OCI-LY7 (cell line): Measurements from ENCODE around the gene MATR3. TPM values are rescaled to one million over a fixed set of nuclear protein-coding genes. Genes with fewer than 3 reads are reported as not detected.

Experiments used
- BruUV-seq: library from RNA; stranded (reverse); fragments of 400-500 nt; replicated peaks from 2 replicates; lab custom pipeline; 2021; lab: Mats Ljungman, UMichigan
- CTCF ChIA-PET: fragments of 300-600 bp; sonication (Branson Sonifier 250); formaldehyde crosslinking; loops from one replicate; lab custom pipeline; 2022; ENCODE audit warnings: antibody characterized with exemption; ENCODE audit not compliant: unreplicated experiment; lab: Charles Lee
- POLR2A ChIA-PET: fragments of 300-600 bp; sonication (Branson Sonifier 250); formaldehyde crosslinking; loops from one replicate; lab custom pipeline; 2022; ENCODE audit warnings: antibody characterized with exemption; lab: Charles Lee
- DNase-seq: peaks from one replicate; pipeline ENCODE4 v3.0.0-alpha.2; 2015; ENCODE audit warnings: low spot score
- H2AFZ ChIP-seq: fragments of 200-600 bp; sonication (generic), shearing (Covaris generic); 2 replicates; pipeline ENCODE4 v1.6.1; 2014; ENCODE audit warnings: mild to moderate bottlenecking, antibody characterized with exemption, low read length, moderate library complexity
- H3K27ac ChIP-seq: fragments of 200-600 bp; sonication (generic); 2 replicates; pipeline ENCODE4 v1.5.1; 2014; ENCODE audit warnings: mixed run types, low read depth, mild to moderate bottlenecking, moderate library complexity, low read length, inconsistent platforms; ENCODE audit not compliant: poor library complexity, severe bottlenecking
- H3K36me3 ChIP-seq: fragments of 200-600 bp; sonication (generic); 2 replicates; pipeline ENCODE4 v1.6.1; 2014; ENCODE audit warnings: mild to moderate bottlenecking, antibody characterized with exemption, low read length, moderate library complexity, mixed read lengths; ENCODE audit not compliant: insufficient read depth
- H3K4me1 ChIP-seq: fragments of 200-600 bp; sonication (generic); 2 replicates; pipeline ENCODE4 v1.5.1; 2014; ENCODE audit warnings: mild to moderate bottlenecking, low read length; ENCODE audit not compliant: insufficient read depth, poor library complexity, severe bottlenecking
- H3K4me2 ChIP-seq: fragments of 200-600 bp; sonication (generic); 2 replicates; pipeline ENCODE4 v1.6.1; 2014; ENCODE audit warnings: mild to moderate bottlenecking, low read length
- H3K4me3 ChIP-seq: fragments of 200-600 bp; sonication (generic); 2 replicates; pipeline ENCODE4 v1.5.1; 2014; ENCODE audit warnings: mild to moderate bottlenecking, low read depth, low read length; ENCODE audit not compliant: poor library complexity, severe bottlenecking
- H3K79me2 ChIP-seq: fragments of 200-600 bp; sonication (generic); 2 replicates; pipeline ENCODE4 v1.6.1; 2016; ENCODE audit warnings: low read depth, mild to moderate bottlenecking, low read length, moderate library complexity, mixed read lengths; ENCODE audit not compliant: insufficient read depth
- H3K9me2 ChIP-seq: fragments of 200-600 bp; sonication (generic); 2 replicates; pipeline ENCODE4 v1.6.1; 2016; ENCODE audit warnings: mild to moderate bottlenecking, low read length, mixed read lengths; ENCODE audit not compliant: insufficient read depth
- H3K9me3 ChIP-seq: fragments of 200-600 bp; sonication (generic); 2 replicates; pipeline ENCODE4 v1.6.1; 2014; ENCODE audit warnings: mild to moderate bottlenecking, mixed run types, low read length, mixed read lengths
- H4K20me1 ChIP-seq: fragments of 200-600 bp; sonication (generic); 2 replicates; pipeline ENCODE4 v1.6.1; 2014; ENCODE audit warnings: mild to moderate bottlenecking, antibody characterized with exemption, low read length, moderate library complexity, mixed read lengths; ENCODE audit not compliant: insufficient read depth
- EZH2phosphoT487 ChIP-seq: fragments of 200-600 bp; sonication (generic); IDR thresholded peaks from 2 replicates; pipeline ENCODE4 v1.6.1; 2018; ENCODE audit warnings: low read depth, borderline replicate concordance, mild to moderate bottlenecking, mixed run types, antibody characterized with exemption, low read length, moderate library complexity, mixed read lengths
- intact Hi-C: fragments of 100-400 bp; cut with micrococcal nuclease; formaldehyde crosslinking; loops from one replicate; pipeline ENCODE4 v1.10.0; 2022; ENCODE audit not compliant: unreplicated experiment
- total RNA-seq, 2 experiments: library from RNA; depleted of rRNA in 1 of 2; stranded (reverse); fragments of >200 nt in 1 of 2; shearing (Covaris generic) in 1 of 2; gene quantifications; 2 replicates each; pipeline ENCODE4 v1.2.3, GENCODE V29; 2014 to 2022
- TF ChIP-seq, protein P1 (sequence below): fragments of 200-600 bp; sonication (generic); conservative IDR thresholded peaks from 2 replicates; pipeline ENCODE4 v1.5.1; 2014; ENCODE audit warnings: mild to moderate bottlenecking, antibody characterized with exemption, low read length, moderate library complexity, mixed read lengths

MATR3 gene
- total RNA-seq, 2 experiments from 2014 or later = 205 to 270 TPM

DNA sequence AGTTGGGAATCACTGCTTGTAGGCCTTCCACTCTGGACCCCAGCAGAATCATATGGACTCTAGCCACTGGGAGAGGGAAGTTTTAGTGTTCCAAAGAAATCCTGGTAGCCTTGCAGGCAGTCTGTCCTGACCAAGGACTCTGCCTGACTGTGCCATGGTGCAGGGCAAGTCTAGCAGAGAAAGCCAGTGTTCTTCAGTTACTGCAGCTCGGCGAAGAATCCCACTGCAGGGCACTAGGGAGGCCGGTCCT lies 20.3 kb upstream of the MATR3 start:
- Histone ChIP-seq H3K4me2 (peak overlapping the region; percentile 81), H3K27ac (peak overlapping the region; percentile 9), H3K9me3 (no peaks in the 10 kb centered on the region), H3K9me2 (no peaks in the 10 kb centered on the region), H3K79me2 (peaks cover 43% of the 10 kb centered on the region), H2AFZ (peak overlapping the region; percentile 64; the same call in 1 of the 2 replicates), H3K36me3 (peaks cover 41% of the 10 kb centered on the region), H3K4me1 (peaks cover 48% of the 10 kb centered on the region), H4K20me1 (peaks cover 15% of the 10 kb centered on the region; the same call in 1 of the 2 replicates), H3K4me3 (peak overlapping the region; percentile 91)
- POLR2A ChIA-PET = interaction anchor here (0.8 to 1.7 kb wide), 3 partner anchors 11 to 31 kb away, joined by 3 to 4 read pairs (median 4); no protein-coding TSS in a partner anchor
- CTCF ChIA-PET = no interaction called here
- TF ChIP-seq, protein P1, sequence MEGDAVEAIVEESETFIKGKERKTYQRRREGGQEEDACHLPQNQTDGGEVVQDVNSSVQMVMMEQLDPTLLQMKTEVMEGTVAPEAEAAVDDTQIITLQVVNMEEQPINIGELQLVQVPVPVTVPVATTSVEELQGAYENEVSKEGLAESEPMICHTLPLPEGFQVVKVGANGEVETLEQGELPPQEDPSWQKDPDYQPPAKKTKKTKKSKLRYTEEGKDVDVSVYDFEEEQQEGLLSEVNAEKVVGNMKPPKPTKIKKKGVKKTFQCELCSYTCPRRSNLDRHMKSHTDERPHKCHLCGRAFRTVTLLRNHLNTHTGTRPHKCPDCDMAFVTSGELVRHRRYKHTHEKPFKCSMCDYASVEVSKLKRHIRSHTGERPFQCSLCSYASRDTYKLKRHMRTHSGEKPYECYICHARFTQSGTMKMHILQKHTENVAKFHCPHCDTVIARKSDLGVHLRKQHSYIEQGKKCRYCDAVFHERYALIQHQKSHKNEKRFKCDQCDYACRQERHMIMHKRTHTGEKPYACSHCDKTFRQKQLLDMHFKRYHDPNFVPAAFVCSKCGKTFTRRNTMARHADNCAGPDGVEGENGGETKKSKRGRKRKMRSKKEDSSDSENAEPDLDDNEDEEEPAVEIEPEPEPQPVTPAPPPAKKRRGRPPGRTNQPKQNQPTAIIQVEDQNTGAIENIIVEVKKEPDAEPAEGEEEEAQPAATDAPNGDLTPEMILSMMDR = no peak
- no peak for TF ChIP-seq EZH2phosphoT487
- DNase-seq = no peak
- intact Hi-C loops = loop anchor here (5.0 kb wide), 1 partner anchor 69 kb away; the partner anchor contains the start of gene PAIP2
- no TSS peak for BruUV-seq

DNA sequence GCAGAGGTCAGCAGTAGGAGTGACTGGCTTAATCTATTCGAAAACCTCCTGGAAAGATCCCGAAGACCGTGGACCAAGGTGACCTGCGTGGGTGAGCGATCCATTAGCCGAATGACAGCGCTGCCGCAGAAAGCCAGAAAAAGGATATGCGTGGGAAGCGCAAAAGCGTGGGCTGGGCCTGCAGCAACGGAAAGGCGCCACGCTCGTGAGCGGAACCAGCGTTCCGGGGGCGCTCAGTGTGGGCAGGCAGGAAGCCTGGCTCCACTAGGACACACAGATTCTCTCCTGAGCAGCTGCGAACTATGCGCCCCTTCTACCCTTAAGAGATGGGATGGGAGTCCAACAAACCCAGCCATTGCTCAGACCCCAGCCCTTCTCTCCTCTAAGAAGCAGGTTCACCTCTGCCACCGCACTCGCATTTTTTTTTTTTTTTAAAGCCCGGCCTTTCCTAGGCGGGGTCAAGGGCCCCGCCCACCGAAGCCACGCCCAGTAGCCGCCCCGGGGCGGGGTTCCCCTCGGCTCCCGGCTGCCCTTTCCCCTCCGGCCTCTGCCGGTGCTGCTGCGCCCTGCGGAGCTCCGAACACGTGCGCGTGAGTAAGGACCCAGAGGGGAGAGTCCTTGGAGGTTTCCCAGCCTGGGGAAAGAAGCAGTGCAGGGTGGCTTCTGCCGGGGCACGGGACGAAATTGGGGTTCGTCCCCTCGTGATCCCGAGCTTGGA lies 19.8 kb upstream of the MATR3 start:
- H2AFZ ChIP-seq = peak overlapping the region; percentile 64; the same call in 1 of the 2 replicates
- peaks cover 46% of the 10 kb centered on the region for H3K36me3 ChIP-seq
- no peaks in the 10 kb centered on the region for H3K9me2 ChIP-seq
- H3K4me3 ChIP-seq = peak overlapping the region; percentile 91
- ChIA-PET CTCF (no interaction called here), POLR2A (interaction anchor here (0.5 to 0.8 kb wide), 3 partner anchors 11 to 228 kb away, joined by 3 to 4 read pairs (median 3); no protein-coding TSS in a partner anchor)
- intact Hi-C loops = loop anchor here (2.0 to 5.0 kb wide), 2 partner anchors 21 to 69 kb away; partner anchors contain the start of gene PAIP2
- no peaks in the 10 kb centered on the region for H3K9me3 ChIP-seq
- BruUV-seq = no TSS peak
- peak; percentile 92 for DNase-seq
- peaks cover 48% of the 10 kb centered on the region for H3K79me2 ChIP-seq
- peaks cover 48% of the 10 kb centered on the region for H3K4me1 ChIP-seq
- peaks cover 20% of the 10 kb centered on the region; the same call in 1 of the 2 replicates for H4K20me1 ChIP-seq
- peak overlapping the region; percentile 74 for H3K27ac ChIP-seq
- TF ChIP-seq, protein P1 = 0 out of 2 replicates have a peak, but pooled peaks have one; percentile 29
- TF ChIP-seq EZH2phosphoT487 = no peak
- peak overlapping the region; percentile 81 for H3K4me2 ChIP-seq
